ENCODE measurements around the gene SLC13A3. TPM values are rescaled to one million over a fixed set of nuclear protein-coding genes. Genes with fewer than 3 reads are reported as not detected.
A peak's percentile ranks its signal among the peaks of the same experiment; 100 is the strongest.

Gene SLC13A3
- total RNA-seq, 1 donor from 2014 or later = 7.4 TPM

DNA sequence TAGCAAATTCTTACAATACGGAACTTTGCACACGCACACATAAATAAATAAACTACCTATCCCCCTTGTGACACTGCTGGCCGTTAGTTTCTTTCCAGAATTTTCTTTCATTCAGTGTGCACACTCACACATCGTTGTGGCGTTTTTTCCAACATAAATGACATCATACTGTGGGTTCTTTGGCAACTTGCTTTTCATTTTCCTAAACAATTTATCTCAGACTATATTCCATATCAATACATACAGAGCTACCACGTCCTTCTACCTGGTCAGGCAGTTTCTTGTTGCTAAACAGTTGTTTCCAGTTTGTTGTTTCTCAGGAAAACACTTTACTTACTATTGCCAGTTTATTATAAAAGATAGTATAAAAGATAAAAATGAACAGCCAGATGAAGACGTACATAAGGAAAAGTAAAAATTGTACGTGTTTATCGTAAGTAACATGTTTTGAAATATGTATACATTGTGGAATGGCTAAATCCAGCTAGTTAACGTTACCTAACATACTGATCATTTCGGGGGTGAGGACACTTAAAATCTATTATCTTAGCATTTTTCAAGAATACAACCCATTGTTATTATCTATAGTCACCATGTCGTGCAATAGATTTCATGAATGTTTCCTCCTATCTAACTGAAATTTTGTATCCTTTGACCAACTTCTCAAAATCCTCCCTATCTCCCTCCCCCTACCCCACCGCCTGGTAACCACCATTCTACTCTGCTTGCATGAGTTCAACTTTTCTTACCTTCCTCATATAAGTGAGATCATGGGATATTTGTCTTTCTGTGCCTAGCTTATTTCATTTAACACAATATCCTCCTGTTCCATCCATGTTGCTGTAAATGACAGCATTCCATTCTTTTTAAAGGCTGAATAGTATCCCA lies 39.2 kb upstream of the SLC13A3 start:
- peaks cover 33% of the 10 kb centered on the region for H3K79me2 ChIP-seq (ENCODE audit: low read depth)
- peak overlapping the region; percentile 66 for H3K9ac ChIP-seq
- H3K27ac ChIP-seq = no peak overlapping the region
- peak overlapping the region; percentile 89 for H2AFZ ChIP-seq (replicated peaks)
- Mint-ChIP-seq H3K9me3 (no peaks in the 10 kb centered on the region), H3K27me3 (ENCODE audit: insufficient read depth, low read depth) (peaks cover 13% of the 10 kb centered on the region), H3K4me1 (peaks cover 33% of the 10 kb centered on the region), H3K4me3 (peak overlapping the region; percentile 66), H3K27ac (peak overlapping the region; percentile 35), H3K36me3 (peaks cover 11% of the 10 kb centered on the region)
- no peaks in the 10 kb centered on the region for H3K36me3 ChIP-seq
- H3K4me3 ChIP-seq = peak overlapping the region; percentile 47
- H3F3A ChIP-seq (ENCODE audit: low read depth) = peaks cover 24% of the 10 kb centered on the region
- no peaks in the 10 kb centered on the region for H3K27me3 ChIP-seq
- no peaks in the 10 kb centered on the region for H3K9me3 ChIP-seq (ENCODE audit: low read depth)
- peak overlapping the region; percentile 82 for H3K4me2 ChIP-seq
- peaks cover 16% of the 10 kb centered on the region for H3K4me1 ChIP-seq
- DNase-seq (ENCODE audit: low spot score) = no peak
- H4K20me1 ChIP-seq (ENCODE audit: low read depth) = no peaks in the 10 kb centered on the region
- TF ChIP-seq EZH2 (IDR thresholded peaks at IDR 0.05) (no peak), EZH2phosphoT487 (IDR thresholded peaks at IDR 0.05) (no peak)
- TF ChIP-seq, protein P1, sequence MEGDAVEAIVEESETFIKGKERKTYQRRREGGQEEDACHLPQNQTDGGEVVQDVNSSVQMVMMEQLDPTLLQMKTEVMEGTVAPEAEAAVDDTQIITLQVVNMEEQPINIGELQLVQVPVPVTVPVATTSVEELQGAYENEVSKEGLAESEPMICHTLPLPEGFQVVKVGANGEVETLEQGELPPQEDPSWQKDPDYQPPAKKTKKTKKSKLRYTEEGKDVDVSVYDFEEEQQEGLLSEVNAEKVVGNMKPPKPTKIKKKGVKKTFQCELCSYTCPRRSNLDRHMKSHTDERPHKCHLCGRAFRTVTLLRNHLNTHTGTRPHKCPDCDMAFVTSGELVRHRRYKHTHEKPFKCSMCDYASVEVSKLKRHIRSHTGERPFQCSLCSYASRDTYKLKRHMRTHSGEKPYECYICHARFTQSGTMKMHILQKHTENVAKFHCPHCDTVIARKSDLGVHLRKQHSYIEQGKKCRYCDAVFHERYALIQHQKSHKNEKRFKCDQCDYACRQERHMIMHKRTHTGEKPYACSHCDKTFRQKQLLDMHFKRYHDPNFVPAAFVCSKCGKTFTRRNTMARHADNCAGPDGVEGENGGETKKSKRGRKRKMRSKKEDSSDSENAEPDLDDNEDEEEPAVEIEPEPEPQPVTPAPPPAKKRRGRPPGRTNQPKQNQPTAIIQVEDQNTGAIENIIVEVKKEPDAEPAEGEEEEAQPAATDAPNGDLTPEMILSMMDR (IDR thresholded peaks at IDR 0.05) = no peak

DNA sequence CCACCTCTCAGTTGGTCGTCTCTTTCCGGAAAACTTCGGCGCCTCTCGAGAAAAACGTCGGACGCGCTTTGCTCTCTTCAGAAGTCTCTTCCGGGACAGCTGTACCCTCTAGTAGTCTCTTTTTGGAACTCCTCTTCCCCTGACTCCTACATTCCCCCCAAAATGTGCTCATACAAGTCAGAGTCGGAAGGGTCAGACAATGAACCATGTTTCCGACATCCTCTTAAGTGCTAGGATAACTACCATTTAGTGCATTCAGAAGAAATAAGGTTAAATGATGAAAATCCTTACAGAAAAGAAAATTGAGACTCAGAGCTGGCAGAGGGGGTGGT lies 38.5 kb upstream of the SLC13A3 start:
- Histone ChIP-seq H3K9me3 (ENCODE audit: low read depth) (no peaks in the 10 kb centered on the region), H3K4me1 (peaks cover 16% of the 10 kb centered on the region), H3K4me2 (peak overlapping the region; percentile 82), H2AFZ (replicated peaks) (peak overlapping the region; percentile 89), H4K20me1 (ENCODE audit: low read depth) (no peaks in the 10 kb centered on the region), H3K27ac (no peak overlapping the region), H3K9ac (peak overlapping the region; percentile 66), H3K36me3 (peaks cover 6% of the 10 kb centered on the region), H3K79me2 (ENCODE audit: low read depth) (peaks cover 40% of the 10 kb centered on the region), H3K27me3 (no peaks in the 10 kb centered on the region), H3K4me3 (peak overlapping the region; percentile 47), H3F3A (ENCODE audit: low read depth) (peaks cover 32% of the 10 kb centered on the region)
- Mint-ChIP-seq H3K27ac (peak overlapping the region; percentile 84), H3K4me1 (peaks cover 27% of the 10 kb centered on the region), H3K9me3 (no peaks in the 10 kb centered on the region), H3K36me3 (peaks cover 17% of the 10 kb centered on the region), H3K27me3 (ENCODE audit: insufficient read depth, low read depth) (peaks cover 13% of the 10 kb centered on the region), H3K4me3 (peak overlapping the region; percentile 99)
- no peak for TF ChIP-seq EZH2 (IDR thresholded peaks at IDR 0.05)
- TF ChIP-seq, protein P1 (IDR thresholded peaks at IDR 0.05) = no peak
- no peak for TF ChIP-seq EZH2phosphoT487 (IDR thresholded peaks at IDR 0.05)
- DNase-seq (ENCODE audit: low spot score) = no peak

DNA sequence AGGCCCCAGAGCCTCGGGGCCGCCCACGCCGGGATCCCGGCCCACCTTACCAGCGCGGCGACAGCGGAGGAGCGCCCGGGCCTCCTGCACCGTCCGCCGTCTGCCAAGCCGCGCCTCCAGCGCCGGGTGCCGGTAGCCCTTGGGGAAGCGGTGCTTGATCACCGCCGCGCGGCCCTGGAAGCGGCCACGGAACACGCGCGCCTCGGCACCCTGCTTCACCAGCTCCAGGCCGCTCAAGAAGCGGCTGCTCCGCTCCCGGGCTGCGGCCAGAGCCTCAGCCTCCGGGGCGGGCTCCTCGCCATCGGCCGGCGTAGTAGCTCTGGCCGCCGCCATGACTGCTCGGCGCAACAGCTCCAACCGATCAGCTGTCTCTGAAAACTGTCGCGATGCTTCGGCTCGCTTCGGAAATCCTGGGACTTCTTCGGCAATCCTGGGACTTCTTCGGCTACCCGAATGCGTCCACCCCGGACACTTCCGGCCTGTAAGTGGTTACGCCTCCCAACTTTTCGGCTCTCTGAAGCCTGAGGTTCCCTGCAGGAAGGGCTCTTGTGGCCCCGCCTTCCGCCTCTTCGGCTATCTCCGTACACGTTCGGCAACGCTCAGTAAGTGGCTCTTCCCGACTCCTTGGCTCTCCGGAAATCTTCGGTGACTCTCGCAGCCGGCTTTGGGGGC lies 38.0 kb upstream of the SLC13A3 start, which contains the start of gene TP53RK:
Gene TP53RK (minus strand): TSS at position 363 of the 672 bp plus-strand sequence. CDS start 30 bp downstream, at position 333.
- H3K9me3 Mint-ChIP-seq = no peaks in the 10 kb centered on the region
- peak; percentile 100 for DNase-seq (ENCODE audit: low spot score)
- peak within 1 kb of the TSS; percentile 80 for H3K4me3 ChIP-seq

More for the DNA sequence above, 38.0 kb upstream of the SLC13A3 start, which contains the start of gene TP53RK:
- Histone ChIP-seq H4K20me1 (ENCODE audit: low read depth) (no peaks in the 10 kb centered on the region), H3K27me3 (no peaks in the 10 kb centered on the region), H2AFZ (replicated peaks) (peak within 1 kb of the TSS; percentile 89), H3K9ac (peak within 1 kb of the TSS; percentile 94), H3K4me1 (peaks cover 16% of the 10 kb centered on the region), H3F3A (ENCODE audit: low read depth) (peaks cover 37% of the 10 kb centered on the region), H3K27ac (peak within 1 kb of the TSS; percentile 94), H3K79me2 (ENCODE audit: low read depth) (peaks cover 43% of the 10 kb centered on the region), H3K9me3 (ENCODE audit: low read depth) (no peaks in the 10 kb centered on the region), H3K36me3 (peaks cover 8% of the 10 kb centered on the region), H3K4me2 (peak within 1 kb of the TSS; percentile 82)
- H3K4me1 Mint-ChIP-seq = peaks cover 27% of the 10 kb centered on the region
- H3K36me3 Mint-ChIP-seq = peaks cover 18% of the 10 kb centered on the region
- peaks cover 13% of the 10 kb centered on the region for H3K27me3 Mint-ChIP-seq (ENCODE audit: insufficient read depth, low read depth)
- peak within 1 kb of the TSS; percentile 99 for H3K4me3 Mint-ChIP-seq
- TF ChIP-seq EZH2phosphoT487 (IDR thresholded peaks at IDR 0.05) = no peak
- TF ChIP-seq, protein P1 (IDR thresholded peaks at IDR 0.05) = peak; percentile 45
- H3K27ac Mint-ChIP-seq = peak within 1 kb of the TSS; percentile 95

Measured in neural progenitor cell (in vitro differentiated cells).